SKM-1 (cell line): ENCODE data around the gene ATP9A.

Experiments
- DNase-seq: peaks from one replicate; lab custom pipeline; 2025; ENCODE audit not compliant: unreplicated experiment; lab: John Stamatoyannopoulos, UW

Gene ATP9A

GRCh38 chr20:51562332-51563173, 205.6 kb downstream of the ATP9A start:
- DNase-seq: no peak

- no peak for DNase-seq
Observed at GRCh38 chr20:51562027-51562331, 206.2 kb downstream of the ATP9A start.

- DNase-seq: no peak
Observed at GRCh38 chr20:51560550-51561307, 207.5 kb downstream of the ATP9A start.

- DNase-seq: no peak
Observed at GRCh38 chr20:51560042-51560441, 208.1 kb downstream of the ATP9A start.

- DNase-seq: no peak
Observed at GRCh38 chr20:51554538-51555165, 213.5 kb downstream of the ATP9A start.

- DNase-seq: no peak
Observed at GRCh38 chr20:51553897-51554486, 214.2 kb downstream of the ATP9A start.

GRCh38 chr20:51551186-51551585, 217.0 kb downstream of the ATP9A start:
- DNase-seq: no peak

- DNase-seq: no peak
Observed at GRCh38 chr20:51549474-51549873, 218.7 kb downstream of the ATP9A start.

- no peak for DNase-seq
Observed at GRCh38 chr20:51547951-51548350, 220.2 kb downstream of the ATP9A start.
